SK-N-SH (cell line): ENCODE data around the gene SLBP. TPM values are rescaled to one million over a fixed set of nuclear protein-coding genes. Genes with fewer than 3 reads are reported as not detected.

Source experiments
- CTCF ChIA-PET: fragments of 300-600, 350-600 bp; formaldehyde crosslinking; extraction: SDS; loops from one replicate; lab custom pipeline; 2021; lab: Yijun Ruan, JAX
- POLR2A ChIA-PET: fragments of 350-600 bp; sonication (Branson Sonifier 250); formaldehyde crosslinking; extraction: SDS; loops from one replicate; lab custom pipeline; 2020; ENCODE audit warnings: antibody characterized with exemption, inconsistent platforms; lab: Yijun Ruan, JAX
- DNase-seq: peaks from one replicate; pipeline ENCODE4 v3.0.0; 2012
- H2AFZ ChIP-seq: fragments of 200-600 bp; sonication (generic); 2 replicates; pipeline ENCODE4 v1.8.1; 2016; ENCODE audit warnings: antibody characterized with exemption, mild to moderate bottlenecking, low read depth
- H3F3A ChIP-seq: fragments of 200-600 bp; sonication (generic); replicated peaks from 2 replicates; pipeline ENCODE3; 2016; ENCODE audit warnings: antibody characterized with exemption, mild to moderate bottlenecking; ENCODE audit not compliant: insufficient read depth
- H3K27ac ChIP-seq, 2 experiments: fragments of 200-500 bp in 1 of 2; fragments of 200-600 bp in 1 of 2; sonication (Bioruptor generic) in 1 of 2; sonication (generic), shearing (Covaris generic) in 1 of 2; 2 replicates each; pipeline versions ENCODE4 v1.5.1 to v1.6.1; 2014 to 2016; ENCODE audit warnings: low read depth in 2 of 2, inconsistent platforms in 1 of 2, low read length in 1 of 2, mild to moderate bottlenecking in 1 of 2, mixed read lengths in 1 of 2
- H3K27me3 ChIP-seq: fragments of 200-600 bp; sonication (generic), shearing (Covaris generic); 2 replicates; pipeline ENCODE4 v1.6.1; 2016; ENCODE audit warnings: mixed run types; ENCODE audit not compliant: insufficient read depth
- H3K36me3 ChIP-seq, 2 experiments: fragments of 200-500 bp in 1 of 2; fragments of 200-600 bp in 1 of 2; sonication (Bioruptor generic) in 1 of 2; sonication (generic) in 1 of 2; replicated peaks in 1 of 2; 2 replicates each; pipeline versions ENCODE3 to v1.5.1; 2014 to 2016; ENCODE audit warnings: low read length in 1 of 2, mild to moderate bottlenecking in 1 of 2; ENCODE audit not compliant: insufficient read depth in 2 of 2, control insufficient read depth in 1 of 2
- H3K4me1 ChIP-seq, 2 experiments: fragments of 200-500 bp in 1 of 2; fragments of 200-600 bp in 1 of 2; sonication (Bioruptor generic) in 1 of 2; sonication (generic), shearing (Covaris generic) in 1 of 2; 2 replicates each; pipeline versions ENCODE4 v1.5.1 to v1.6.1; 2014 to 2016; ENCODE audit warnings: low read depth in 1 of 2, low read length in 1 of 2, mixed run types in 1 of 2; ENCODE audit not compliant: insufficient read depth in 2 of 2, control insufficient read depth in 1 of 2
- H3K4me2 ChIP-seq: fragments of 200-600 bp; sonication (generic), shearing (Covaris generic); 2 replicates; pipeline ENCODE4 v1.6.1; 2017; ENCODE audit warnings: mixed run types
- H3K4me3 ChIP-seq, 2 experiments: fragments of 200-500 bp in 1 of 2; fragments of 200-600 bp in 1 of 2; sonication (Bioruptor generic) in 1 of 2; sonication (generic), shearing (Covaris generic) in 1 of 2; 2 replicates each; pipeline versions ENCODE4 v1.5.1 to v1.8.1; 2014 to 2016; ENCODE audit warnings: low read depth in 2 of 2, inconsistent platforms in 1 of 2, low read length in 1 of 2, mild to moderate bottlenecking in 1 of 2, mixed read lengths in 1 of 2, moderate library complexity in 1 of 2
- H3K79me2 ChIP-seq: fragments of 200-600 bp; sonication (generic); 2 replicates; pipeline ENCODE4 v1.8.1; 2017; ENCODE audit warnings: mild to moderate bottlenecking; ENCODE audit not compliant: insufficient read depth
- H3K9ac ChIP-seq: fragments of 200-600 bp; sonication (generic); 2 replicates; pipeline ENCODE4 v1.6.1; 2017; ENCODE audit warnings: mixed run types
- H3K9me2 ChIP-seq: fragments of 200-600 bp; sonication (generic); 2 replicates; pipeline ENCODE4 v1.6.1; 2017; ENCODE audit warnings: mixed run types
- H3K9me3 ChIP-seq: fragments of 200-600 bp; sonication (generic); 2 replicates; pipeline ENCODE4 v1.6.1; 2017; ENCODE audit warnings: mixed run types, mild to moderate bottlenecking, moderate library complexity
- H4K20me1 ChIP-seq: fragments of 200-600 bp; sonication (generic); 2 replicates; pipeline ENCODE4 v1.6.1; 2017; ENCODE audit warnings: mild to moderate bottlenecking, mixed run types; ENCODE audit not compliant: insufficient read depth
- CHD2 ChIP-seq: fragments of 150-350 bp; IDR thresholded peaks from 2 replicates; pipeline ENCODE4 v1.6.1; 2018; ENCODE audit warnings: low read length; ENCODE audit not compliant: partially characterized antibody
- ELF1 ChIP-seq: IDR thresholded peaks from 2 replicates; pipeline ENCODE4 v1.4.0; 2012
- EZH2phosphoT487 ChIP-seq: fragments of 200-600 bp; sonication (generic); IDR thresholded peaks from 2 replicates; pipeline ENCODE4 v1.6.1; 2017; ENCODE audit warnings: low read depth, mixed run types, mild to moderate bottlenecking, antibody characterized with exemption, moderate library complexity, borderline replicate concordance
- FOSL2 ChIP-seq: IDR thresholded peaks from 2 replicates; pipeline ENCODE4 v1.4.0; 2012; ENCODE audit warnings: low read depth, mild to moderate bottlenecking, moderate library complexity, borderline replicate concordance
- FOXM1 ChIP-seq: IDR thresholded peaks from 2 replicates; pipeline ENCODE4 v1.4.0; 2012; ENCODE audit warnings: low read depth, mild to moderate bottlenecking
- GATA2 ChIP-seq: sonication (generic); formaldehyde crosslinking; IDR thresholded peaks from 2 replicates; pipeline ENCODE4 v1.5.0; 2020; ENCODE audit warnings: mild to moderate bottlenecking, missing genetic modification reagents
- IRF3 ChIP-seq: fragments of 150-350 bp; IDR thresholded peaks from 2 replicates; pipeline ENCODE4 v1.6.1; 2016; ENCODE audit warnings: mild to moderate bottlenecking, low read depth, low read length
- MEF2A ChIP-seq: IDR thresholded peaks from 2 replicates; pipeline ENCODE4 v1.4.0; 2012; ENCODE audit warnings: low read depth, borderline replicate concordance
- MXI1 ChIP-seq: IDR thresholded peaks from 2 replicates; pipeline ENCODE4 v1.6.1; 2012; ENCODE audit warnings: mild to moderate bottlenecking, low read depth, low read length, improper control_type of control experiment
- NFIC ChIP-seq: IDR thresholded peaks from 2 replicates; pipeline ENCODE4 v1.4.0; 2012; ENCODE audit warnings: borderline replicate concordance
- RAD21 ChIP-seq: IDR thresholded peaks from 2 replicates; pipeline ENCODE4 v1.6.1; 2012; ENCODE audit warnings: mild to moderate bottlenecking, low read length
- RFX5 ChIP-seq: IDR thresholded peaks from 2 replicates; pipeline ENCODE4 v1.6.1; 2012; ENCODE audit warnings: mild to moderate bottlenecking, improper control_type of control experiment, low read length
- RXRA ChIP-seq: IDR thresholded peaks from 2 replicates; pipeline ENCODE4 v1.4.0; 2012; ENCODE audit warnings: low read depth, mild to moderate bottlenecking, borderline replicate concordance
- SMC3 ChIP-seq: IDR thresholded peaks from 2 replicates; pipeline ENCODE4 v1.6.1; 2012; ENCODE audit warnings: low read depth, low read length, improper control_type of control experiment
- TAF1 ChIP-seq: IDR thresholded peaks from 2 replicates; pipeline ENCODE4 v1.6.1; 2012; ENCODE audit warnings: low read depth, mild to moderate bottlenecking, low read length, moderate library complexity, borderline replicate concordance
- TCF12 ChIP-seq: IDR thresholded peaks from 2 replicates; pipeline ENCODE4 v1.4.0; 2012
- USF2 ChIP-seq: fragments of 150-350 bp; IDR thresholded peaks from 2 replicates; pipeline ENCODE4 v1.6.1; 2017; ENCODE audit warnings: antibody characterized with exemption, low read length, low read depth, borderline replicate concordance
- YY1 ChIP-seq: IDR thresholded peaks from 2 replicates; pipeline ENCODE4 v1.4.0; 2012; ENCODE audit warnings: low read depth, mild to moderate bottlenecking
- WGBS: methylation state at CpG from one replicate; pipeline ENCODE4 v1.1.6; 2017; ENCODE audit warnings: low lambda C conversion rate; 5-methylcytosine and 5-hydroxymethylcytosine counted together
- polyA plus RNA-seq, 3 experiments: library from polyadenylated mRNA; depleted of rRNA; stranded (reverse); fragments of >200 nt; gene quantifications; 2 replicates each; pipeline ENCODE4 v1.2.3, GENCODE V29; 2012
- TF ChIP-seq, protein P1 (sequence below): IDR thresholded peaks from 2 replicates; pipeline ENCODE4; 2012
- TF ChIP-seq, protein P2 (sequence below): fragments of 200-600 bp; sonication (generic); IDR thresholded peaks from 2 replicates; pipeline ENCODE4 v1.6.1; 2017; ENCODE audit warnings: antibody characterized with exemption, mild to moderate bottlenecking, moderate library complexity

The SLBP gene
- polyA plus RNA-seq, 1 of the 3 experiments (the other 2 are of a cell fraction), result 51.5 TPM

DNA sequence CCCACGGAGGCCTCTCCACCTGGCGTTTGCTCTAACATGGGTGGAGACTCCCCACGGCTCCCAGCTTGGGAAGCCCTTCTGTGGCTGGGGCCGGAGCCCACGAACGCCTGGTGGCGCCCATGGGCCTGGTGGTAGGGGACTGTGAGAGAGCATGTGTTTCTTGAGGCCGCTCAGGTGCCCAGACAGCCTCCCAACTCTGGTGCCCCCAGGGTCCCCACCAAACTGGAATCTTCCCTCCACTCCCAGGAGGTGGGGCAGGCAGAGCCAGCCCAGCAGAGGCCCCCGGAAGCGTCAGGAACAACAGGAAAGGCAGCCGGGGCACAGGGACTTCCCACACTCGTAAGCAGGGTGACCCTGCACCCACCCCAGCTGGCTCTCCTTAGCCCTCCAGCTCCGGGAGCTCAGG lies 47.7 kb upstream of the SLBP start:
- DNase-seq, result no peak
- Histone ChIP-seq H4K20me1 (no peaks in the 10 kb centered on the region), H3K9me3 (no peaks in the 10 kb centered on the region), H3K9ac (no peak overlapping the region), H3K36me3 (no peaks in the 10 kb centered on the region), H2AFZ (no peak overlapping the region), H3K4me2 (no peak overlapping the region), H3F3A (no peaks in the 10 kb centered on the region), H3K27me3 (no peaks in the 10 kb centered on the region), H3K79me2 (no peaks in the 10 kb centered on the region), H3K4me3 (no peak overlapping the region), H3K27ac (no peak overlapping the region), H3K4me1 (peaks cover 0 to 16% of the 10 kb centered on the region in 2 experiments; a peak in 1 of 4 replicates), H3K9me2 (no peaks in the 10 kb centered on the region)
- WGBS, result 91% methylated on average over 6 of the region's 13 CpGs
- TF ChIP-seq RFX5 (no peak), FOXM1 (no peak), NFIC (no peak), CHD2 (no peak), IRF3 (no peak), TCF12 (no peak), RXRA (no peak), ELF1 (no peak), TAF1 (no peak), FOSL2 (no peak), RAD21 (no peak), MEF2A (no peak)
- POLR2A ChIA-PET, result no interaction called here
- CTCF ChIA-PET, result interaction anchor here (0.6 to 12.0 kb wide), 3 partner anchors 12 to 83 kb away, joined by 3 to 88 read pairs (median 12); no protein-coding TSS in a partner anchor

DNA sequence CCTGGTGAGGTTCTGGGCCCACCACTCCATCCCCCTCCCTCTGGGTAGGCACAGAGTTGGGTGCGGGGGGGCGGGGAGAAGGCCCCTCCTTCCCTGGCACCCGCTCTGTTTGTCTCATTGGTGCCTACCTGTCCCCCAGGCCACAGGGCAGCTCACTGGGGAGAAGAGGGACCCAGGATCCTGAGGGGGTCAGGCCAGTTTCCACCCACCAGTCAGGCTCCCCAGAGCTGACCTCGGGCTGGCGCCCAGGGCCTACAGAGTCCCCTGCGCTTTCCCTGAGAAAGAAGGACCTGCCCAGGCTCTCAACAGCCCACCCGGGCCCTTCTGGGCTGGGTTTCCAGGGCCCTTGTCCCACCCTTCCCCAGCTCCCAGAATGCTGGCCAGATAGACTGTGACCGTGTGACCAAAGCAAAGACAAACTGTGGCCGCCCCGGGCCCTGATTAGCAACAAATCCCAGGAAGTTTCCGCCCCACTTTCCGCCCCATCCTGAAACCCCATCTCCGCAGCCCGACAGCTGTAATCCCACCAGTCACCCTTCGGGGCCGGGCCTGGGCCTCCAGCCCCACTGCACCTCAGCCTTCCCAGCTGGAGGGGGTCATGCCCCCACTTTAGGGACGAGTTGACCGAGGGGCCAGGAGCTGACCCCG lies 47.2 kb upstream of the SLBP start:
- no peak for DNase-seq
- Histone ChIP-seq H3F3A (no peaks in the 10 kb centered on the region), H3K4me2 (no peak overlapping the region), H3K4me3 (no peak overlapping the region), H2AFZ (no peak overlapping the region), H3K9me3 (no peaks in the 10 kb centered on the region), H3K79me2 (no peaks in the 10 kb centered on the region), H3K4me1 (peaks cover 0 to 21% of the 10 kb centered on the region in 2 experiments; a peak in 1 of 4 replicates), H4K20me1 (no peaks in the 10 kb centered on the region), H3K27me3 (no peaks in the 10 kb centered on the region), H3K9ac (no peak overlapping the region), H3K27ac (no peak overlapping the region), H3K9me2 (no peaks in the 10 kb centered on the region), H3K36me3 (no peaks in the 10 kb centered on the region)
- CTCF ChIA-PET, result interaction anchor here (0.6 to 12.0 kb wide), 4 partner anchors 11 to 83 kb away, joined by 3 to 88 read pairs (median 8); no protein-coding TSS in a partner anchor
- TF ChIP-seq ELF1, result no peak
- TF ChIP-seq GATA2 (CRISPR knock-in tag), result no peak
- TF ChIP-seq RAD21, result no peak
- no peak for TF ChIP-seq SMC3
- TF ChIP-seq, protein P1, sequence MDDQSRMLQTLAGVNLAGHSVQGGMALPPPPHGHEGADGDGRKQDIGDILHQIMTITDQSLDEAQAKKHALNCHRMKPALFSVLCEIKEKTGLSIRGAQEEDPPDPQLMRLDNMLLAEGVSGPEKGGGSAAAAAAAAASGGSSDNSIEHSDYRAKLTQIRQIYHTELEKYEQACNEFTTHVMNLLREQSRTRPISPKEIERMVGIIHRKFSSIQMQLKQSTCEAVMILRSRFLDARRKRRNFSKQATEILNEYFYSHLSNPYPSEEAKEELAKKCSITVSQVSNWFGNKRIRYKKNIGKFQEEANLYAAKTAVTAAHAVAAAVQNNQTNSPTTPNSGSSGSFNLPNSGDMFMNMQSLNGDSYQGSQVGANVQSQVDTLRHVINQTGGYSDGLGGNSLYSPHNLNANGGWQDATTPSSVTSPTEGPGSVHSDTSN, result no peak
- TF ChIP-seq CHD2, result no peak
- TF ChIP-seq RFX5, result no peak
- TF ChIP-seq, protein P2, sequence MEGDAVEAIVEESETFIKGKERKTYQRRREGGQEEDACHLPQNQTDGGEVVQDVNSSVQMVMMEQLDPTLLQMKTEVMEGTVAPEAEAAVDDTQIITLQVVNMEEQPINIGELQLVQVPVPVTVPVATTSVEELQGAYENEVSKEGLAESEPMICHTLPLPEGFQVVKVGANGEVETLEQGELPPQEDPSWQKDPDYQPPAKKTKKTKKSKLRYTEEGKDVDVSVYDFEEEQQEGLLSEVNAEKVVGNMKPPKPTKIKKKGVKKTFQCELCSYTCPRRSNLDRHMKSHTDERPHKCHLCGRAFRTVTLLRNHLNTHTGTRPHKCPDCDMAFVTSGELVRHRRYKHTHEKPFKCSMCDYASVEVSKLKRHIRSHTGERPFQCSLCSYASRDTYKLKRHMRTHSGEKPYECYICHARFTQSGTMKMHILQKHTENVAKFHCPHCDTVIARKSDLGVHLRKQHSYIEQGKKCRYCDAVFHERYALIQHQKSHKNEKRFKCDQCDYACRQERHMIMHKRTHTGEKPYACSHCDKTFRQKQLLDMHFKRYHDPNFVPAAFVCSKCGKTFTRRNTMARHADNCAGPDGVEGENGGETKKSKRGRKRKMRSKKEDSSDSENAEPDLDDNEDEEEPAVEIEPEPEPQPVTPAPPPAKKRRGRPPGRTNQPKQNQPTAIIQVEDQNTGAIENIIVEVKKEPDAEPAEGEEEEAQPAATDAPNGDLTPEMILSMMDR, result no peak
- no peak for TF ChIP-seq MXI1
- TF ChIP-seq USF2, result no peak
- TF ChIP-seq RXRA, result no peak
- no peak for TF ChIP-seq EZH2phosphoT487
- TF ChIP-seq YY1, result no peak
- POLR2A ChIA-PET, result no interaction called here
- 84% methylated on average over 8 of the region's 19 CpGs for WGBS
